Hippocampal formation (tissue), 2 donors: ENCODE measurements around the gene TBX15.

Experiments
- DNase-seq, 2 donors: peaks; one replicate each; lab custom pipeline; 2025; lab: John Stamatoyannopoulos, UW

The TBX15 gene

DNA sequence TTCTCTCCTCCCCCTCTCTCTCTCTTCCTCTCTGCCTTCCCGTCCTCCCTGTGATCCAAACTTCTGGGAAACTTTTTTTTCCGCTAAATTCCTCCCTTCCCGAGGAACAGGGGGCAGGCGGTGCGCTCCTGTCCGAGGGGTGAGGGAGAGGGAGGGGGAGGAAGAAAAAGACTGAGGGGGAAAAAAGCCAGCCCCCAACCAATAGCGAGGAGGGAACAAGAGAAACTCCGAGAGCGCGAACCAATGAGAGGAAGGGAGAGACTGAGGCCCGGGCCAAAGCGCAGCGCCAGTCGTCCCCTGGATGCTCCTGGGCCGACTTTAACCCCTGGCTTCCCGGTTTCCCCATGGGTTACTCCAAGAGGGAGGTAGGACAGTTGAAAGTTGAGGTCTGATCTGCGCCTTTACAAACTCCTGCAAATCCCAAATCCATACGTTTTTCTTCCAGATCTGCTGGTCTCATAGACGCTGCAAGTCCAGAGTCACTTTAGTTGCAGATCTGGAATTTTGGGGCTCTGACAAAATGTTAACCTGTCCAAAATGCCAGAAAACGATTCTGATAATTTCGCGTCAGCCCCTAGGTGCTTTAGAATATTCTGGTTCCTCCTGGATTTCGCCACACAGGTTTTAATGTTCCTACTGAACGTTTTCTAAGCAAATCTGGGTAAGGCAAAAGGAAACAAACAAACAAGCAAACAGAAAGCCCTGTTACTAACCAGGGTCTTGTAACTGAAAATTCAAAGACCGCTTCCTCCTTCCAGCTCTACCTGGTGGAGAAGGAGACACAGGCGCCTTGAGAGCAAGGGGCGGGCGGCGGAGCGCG is at the start of gene TBX15:
Gene TBX15 (minus strand): TSS at position 158 of the 820 bp plus-strand sequence. CDS start 548 bp downstream, outside the sequence.
- no peak for DNase-seq

DNA sequence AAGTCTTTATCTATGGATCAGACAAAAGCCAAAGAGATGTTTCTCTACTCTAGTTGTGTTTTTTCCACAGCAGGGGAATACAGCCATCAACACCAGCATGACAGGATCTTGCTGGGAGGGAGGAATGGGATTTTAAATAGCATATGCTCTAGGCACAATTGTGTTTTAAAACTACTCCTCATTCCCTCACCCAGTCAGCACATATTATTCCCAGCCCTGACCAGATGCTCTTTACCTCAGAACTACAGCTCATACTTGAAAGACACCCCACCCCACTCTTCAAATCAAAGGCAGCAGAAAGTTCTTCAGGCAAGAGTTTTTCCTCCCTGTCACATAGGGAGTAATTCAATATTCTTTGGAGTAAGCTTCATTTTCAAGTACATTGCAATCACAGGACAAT is 46.2 kb upstream of the TBX15 start:
- DNase-seq: no peak

DNA sequence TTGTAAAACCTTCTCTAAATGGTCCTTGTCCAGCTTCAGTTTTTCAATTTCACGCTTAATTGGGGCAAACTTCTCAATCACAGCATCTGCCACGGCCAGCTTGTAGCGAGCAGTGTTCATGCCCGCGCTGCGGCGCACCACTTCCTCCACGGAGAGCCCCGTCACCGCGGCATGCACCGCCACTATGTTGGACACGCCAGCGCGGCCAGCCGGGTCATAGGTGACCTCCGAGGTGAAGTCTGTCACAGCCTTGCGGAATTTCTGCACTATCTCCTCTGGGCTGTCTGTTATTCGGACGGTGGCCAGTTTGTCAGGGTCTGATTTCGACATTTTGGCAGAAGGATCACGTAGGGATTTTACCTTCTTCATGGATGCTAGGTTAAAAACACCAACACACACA is 44.8 kb upstream of the TBX15 start:
- no peak for DNase-seq

DNA sequence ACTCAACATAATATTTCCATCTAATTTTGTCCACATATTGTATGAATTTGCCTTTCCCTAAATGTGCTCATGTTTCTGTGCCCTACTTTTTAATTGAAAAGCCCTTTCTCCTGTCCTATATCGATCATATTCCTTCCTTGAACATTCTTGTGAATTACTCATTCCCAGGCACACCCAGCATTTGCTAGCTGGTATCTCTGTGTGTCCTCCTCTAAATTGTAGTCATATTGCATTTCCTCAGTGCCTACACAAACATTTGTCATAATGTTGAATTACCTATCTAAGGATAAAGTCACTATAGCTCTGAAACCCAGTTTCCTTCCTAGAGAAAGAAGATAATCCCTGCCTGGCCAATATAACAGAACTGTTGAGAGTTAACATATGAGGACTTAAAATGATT is 39.6 kb upstream of the TBX15 start:
- no peak for DNase-seq

DNA sequence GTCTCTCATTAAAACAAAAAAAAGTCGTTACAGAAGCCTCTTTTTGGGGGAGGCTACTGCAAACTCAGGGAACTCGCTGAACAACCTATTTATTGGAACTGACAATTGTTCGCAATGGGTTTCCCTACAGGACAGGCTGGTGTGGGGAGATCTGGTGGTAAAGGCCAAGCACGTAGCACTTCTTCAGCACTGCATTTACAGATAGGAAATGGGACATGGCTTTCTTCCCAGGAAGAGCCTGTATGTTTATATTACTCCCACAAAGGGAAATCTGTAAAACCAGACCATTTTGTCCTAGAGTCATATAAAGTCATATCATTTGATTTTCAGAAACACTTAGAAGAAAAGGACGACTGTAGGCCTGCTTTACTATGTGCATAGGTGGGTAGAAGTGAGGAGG is 38.8 kb upstream of the TBX15 start:
- no peak for DNase-seq

DNA sequence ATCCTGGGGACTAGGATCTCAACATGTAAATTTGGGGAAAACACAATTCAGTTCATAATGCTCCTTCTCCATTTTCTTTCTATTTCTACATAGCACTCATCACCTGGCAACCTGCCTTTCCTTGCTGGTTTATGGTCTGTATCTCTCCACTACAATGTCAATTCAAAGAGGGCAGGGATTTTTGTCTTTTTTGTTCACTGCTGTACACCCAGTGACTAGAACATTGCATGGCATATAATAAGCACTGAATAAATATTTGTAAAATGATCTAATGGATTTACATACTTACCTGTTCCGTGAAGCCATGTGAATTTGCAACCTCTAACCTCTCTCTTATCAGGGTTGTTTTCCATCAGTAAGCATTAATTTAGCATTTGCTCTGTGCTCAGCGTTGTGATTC is 27.4 kb upstream of the TBX15 start:
- DNase-seq: no peak

DNA sequence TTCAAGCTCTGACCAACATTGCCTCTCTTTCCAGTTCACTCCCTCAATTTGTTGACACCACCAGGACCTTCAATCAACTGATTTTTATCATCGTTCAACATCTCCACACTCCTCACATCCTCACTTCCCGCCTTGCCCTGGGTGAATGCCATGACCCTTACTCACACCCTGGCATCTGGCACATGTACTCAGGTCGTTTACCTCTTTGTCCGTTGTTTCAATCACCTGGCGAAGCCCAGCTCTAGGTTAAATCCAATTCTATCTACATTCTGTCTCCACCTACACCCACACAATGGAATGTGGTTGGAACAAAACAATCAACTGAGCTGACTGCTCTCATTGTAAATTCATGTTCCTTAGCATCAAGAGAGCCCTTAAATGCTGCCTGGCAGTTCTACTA is 24.2 kb upstream of the TBX15 start:
- no peak for DNase-seq

DNA sequence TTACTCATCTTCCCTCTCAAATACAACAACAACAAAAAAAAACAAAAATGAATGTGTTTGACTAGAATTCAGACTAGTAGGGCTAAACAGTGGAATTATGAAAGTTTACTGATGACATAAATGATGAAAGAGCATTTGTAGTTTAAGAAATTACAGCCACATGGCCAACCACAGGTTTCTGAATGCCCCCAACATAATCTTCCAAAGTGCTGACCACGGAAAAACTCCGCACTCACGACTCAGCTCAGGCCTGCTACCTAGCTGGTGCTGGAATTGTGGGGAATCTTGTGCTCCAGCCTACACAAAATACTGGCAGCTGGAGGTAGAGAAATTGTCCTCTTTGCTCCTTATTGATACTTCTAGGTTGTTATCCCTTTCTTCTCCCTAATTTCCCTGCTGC is 23.6 kb upstream of the TBX15 start:
- no peak for DNase-seq

DNA sequence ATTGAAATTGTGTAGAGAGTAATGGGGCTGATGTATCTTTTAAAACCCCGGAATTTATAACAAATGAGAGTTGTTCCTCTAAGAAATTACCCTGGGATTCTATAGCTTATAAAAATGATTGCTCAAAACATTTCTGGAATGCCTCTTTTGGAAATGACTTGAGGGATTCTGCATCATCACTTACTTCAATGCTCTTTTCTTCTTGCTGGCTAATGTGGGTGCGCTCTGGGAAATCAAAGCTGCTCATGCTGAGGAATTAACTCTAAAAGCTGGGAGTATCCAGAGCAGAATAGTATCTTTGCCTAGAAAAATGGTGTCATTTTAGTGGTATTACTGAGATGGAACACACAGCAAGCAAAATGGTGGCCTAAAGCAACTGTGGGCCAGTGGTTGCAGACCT is 23.0 kb upstream of the TBX15 start:
- no peak for DNase-seq

DNA sequence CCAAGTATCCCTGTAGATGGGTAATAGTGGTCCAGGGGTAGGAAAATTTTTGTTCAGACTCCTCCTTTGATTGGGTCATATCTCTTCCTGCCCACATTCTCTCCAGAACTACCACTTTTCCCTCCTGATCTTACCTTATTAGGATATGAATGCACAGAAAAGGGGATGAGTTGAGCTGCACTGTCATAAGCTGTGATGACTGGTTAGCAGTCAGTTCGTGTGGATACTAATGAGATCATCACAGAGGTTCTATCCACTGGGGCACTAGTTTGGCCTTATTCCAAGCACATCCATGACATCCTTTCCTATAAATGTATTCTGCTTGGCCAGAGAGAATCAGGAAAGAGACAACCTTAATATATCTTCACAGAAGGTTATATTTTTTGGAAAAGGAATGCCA is 22.1 kb upstream of the TBX15 start:
- DNase-seq: no peak

DNA sequence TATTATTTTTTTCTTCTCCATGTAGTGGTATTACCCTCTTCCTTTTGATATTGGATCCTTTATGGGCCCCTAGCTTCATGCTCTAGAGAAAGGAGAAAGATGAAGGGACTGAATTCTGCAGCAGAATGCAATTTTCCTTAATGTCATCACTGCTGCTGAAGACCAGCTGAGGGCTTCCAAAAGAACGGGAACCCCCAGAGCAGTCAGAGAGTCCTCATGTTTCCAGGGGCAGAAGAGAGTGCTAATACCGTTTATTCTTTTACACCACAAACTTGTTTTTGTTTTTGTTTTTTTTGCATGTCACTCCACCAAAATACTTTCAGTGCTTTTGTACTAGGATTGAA is 21.1 kb upstream of the TBX15 start:
- no peak for DNase-seq

DNA sequence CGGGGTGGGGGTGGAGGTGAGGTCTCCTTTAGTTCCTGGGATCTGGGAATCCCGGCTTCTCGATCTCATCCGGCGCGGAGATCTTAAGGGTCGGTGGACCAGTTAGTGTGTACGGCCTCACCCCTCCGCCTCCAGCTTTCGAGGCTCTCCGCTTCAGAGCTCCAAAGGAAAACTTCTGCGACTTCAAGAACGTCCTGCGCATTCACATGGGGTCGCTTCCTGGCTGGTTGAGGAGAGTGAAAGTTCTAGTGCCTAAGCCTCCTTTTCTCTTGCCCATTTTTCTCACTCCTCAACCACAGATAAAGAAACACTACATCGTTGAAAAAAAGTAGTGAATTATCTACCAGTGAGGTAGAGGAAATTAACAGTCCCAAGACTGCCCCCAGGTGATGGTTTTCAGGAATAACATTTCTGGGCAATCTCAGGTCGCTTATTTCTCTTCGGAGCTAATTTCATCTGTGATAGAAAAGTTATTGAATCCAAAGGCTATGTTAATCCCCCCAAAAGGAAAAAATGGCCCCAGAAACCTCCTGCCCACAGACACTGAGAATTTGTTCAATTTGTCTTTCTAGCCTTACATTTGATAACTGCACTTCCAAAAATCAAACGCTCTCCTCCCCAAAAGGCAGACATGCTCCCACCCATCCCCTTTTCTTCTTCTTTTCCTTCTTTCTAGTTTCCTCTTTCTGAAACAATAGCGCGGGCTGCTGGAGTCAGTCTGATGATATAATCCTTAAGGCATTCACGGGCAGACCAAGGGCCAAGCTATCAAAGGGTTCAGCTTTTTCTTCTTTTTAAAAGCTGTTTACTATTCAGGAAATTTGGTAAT is 20.6 kb upstream of the TBX15 start:
- peak in 1 of 2 donors; percentile 5 for DNase-seq

DNA sequence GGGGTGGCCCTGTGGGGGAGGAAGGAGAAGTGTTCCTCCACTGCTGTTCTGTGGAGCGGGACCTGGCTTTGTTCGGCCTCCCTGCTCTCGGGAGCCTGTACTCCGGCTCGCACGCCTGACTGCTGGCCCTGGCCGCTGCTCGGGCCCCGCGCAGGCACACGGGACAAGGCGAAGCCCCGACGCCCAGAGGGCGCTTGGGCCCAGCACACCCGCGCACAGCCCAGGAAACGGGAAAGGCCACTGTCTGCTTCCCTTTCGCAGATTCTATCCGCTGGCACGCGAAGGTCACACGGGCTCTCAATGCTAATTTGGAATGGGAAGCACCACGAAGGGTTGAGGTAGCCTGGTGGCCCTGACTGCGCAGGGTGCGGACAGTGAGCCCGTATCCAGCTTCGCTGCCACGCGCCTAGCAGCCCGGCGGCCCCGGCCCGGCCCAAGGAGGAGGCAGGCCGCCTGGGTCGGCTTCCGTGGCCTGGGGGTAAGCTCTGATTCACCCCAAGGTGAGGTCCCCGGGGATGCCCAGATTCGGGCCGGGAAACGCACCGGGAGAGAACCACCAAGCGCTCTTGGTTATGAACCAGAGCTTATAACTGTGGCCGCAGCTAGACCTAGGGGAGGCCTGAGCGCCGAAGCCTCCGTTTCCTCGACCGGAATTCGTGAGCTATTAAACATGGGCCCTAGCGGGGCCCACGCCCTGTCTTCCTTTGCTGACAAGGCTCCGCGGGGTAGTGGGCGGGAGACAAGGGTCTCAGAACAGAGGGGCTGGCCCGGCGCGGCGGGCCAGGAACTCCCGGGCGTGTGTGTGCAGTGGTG is 19.7 kb upstream of the TBX15 start:
- no peak for DNase-seq

DNA sequence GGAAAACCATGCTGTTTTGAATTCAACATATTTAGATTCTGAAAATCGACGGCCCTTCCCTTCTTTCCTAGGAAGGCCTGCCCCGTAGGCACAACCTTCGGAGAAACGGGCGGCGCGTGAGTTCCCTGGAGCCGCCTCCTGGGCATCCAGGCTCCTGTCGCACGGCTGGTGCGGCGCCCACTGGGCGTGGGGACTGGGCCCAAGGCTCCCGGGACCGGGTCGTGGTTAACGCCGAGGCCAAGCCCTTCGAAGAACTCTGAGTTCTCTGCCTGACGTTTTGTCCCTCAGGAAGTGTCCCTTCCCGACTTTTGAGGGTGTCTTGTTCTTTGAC is 19.2 kb upstream of the TBX15 start:
- DNase-seq: no peak

DNA sequence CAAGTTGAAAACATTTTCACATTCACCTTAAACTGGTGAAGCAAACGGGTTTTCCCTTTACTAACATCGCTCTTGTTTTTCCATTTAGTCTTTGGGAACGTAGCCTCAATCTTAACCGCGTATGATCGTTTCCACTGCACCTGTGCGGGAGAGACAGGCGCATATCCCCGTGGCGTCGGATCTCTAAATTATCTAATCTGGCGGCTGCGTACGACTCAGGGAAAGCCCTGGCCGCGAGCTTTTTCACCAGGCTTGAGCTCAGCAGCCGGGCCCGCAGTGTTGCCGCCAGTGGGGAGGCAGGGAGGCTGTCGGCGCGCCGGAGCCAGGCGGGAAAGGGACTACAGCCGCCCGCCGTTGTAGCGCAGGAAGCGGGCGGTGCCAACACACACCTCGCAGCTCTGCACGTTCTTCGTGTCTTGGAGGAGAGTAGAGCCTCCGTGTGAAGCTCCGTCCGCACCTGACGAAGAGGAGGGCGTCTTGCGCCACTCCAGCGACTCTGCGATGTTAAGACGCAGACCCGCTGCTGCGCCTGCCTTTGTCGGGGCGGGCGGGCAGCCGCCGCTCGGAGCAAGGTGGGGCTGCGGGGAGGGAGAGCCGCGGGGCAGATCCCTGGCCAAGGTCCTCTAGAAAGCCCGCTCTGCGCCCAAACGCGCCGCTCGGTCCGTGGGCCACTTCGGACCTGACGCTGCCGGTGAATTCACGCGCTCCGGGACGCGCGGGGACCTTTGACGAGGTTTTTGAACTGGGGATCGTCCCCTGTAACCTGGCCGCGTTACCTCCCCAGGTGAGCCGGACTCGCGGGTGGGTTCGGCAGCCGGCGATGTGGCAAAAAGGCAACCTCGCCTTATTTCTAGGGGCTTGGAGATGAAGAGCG is 18.5 kb upstream of the TBX15 start:
- no peak for DNase-seq

DNA sequence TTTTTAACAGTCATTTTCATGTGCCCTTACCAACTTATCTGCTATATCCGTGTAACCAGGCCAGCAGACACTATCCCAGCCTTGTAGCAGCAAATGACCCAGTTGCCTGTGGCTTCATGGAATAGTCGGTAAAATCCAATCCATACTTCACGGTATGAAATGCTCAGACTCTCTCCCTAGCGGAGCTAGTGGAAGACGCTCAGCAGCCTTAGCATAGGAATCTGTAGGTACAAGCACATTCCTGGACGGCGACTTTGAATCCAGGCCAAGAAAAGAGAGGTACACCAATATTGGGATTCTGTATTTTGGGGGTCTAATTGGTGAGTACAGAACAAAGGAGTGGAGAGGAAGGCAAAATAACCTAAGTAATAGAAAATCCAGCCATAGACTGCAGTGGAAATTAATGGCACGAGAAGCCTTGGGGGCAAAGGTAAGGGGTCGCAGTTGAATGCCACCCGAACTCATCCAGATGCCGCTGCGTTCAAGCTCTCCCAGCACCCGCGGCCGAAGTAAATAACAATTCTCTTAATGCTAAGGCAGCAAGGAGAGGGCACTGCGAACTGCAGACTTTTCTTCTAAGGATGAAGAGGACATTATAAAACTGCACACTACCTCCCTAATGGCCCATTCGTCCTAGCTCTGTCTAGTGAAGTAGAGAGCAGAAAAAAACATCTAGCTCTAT is 17.7 kb upstream of the TBX15 start:
- no peak for DNase-seq

DNA sequence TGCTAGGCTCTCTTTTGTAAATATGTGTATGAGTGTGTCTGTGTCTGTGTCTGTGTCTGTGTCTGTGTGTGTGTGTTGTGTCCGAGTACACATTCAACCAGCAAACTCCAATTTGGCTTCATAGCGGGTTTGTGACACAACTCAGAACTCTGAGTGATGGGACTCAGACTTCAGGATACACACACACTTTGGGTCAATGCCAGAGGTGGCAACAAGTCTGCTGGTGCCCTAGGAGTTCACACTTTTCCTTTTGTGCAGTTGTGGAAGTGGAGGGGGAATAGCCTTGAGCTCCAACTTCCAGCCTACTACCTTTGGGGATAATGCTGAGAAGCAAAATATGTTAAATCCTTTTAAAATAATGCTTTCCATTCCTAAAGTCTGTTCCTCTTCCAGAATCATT is 16.6 kb upstream of the TBX15 start:
- no peak for DNase-seq

DNA sequence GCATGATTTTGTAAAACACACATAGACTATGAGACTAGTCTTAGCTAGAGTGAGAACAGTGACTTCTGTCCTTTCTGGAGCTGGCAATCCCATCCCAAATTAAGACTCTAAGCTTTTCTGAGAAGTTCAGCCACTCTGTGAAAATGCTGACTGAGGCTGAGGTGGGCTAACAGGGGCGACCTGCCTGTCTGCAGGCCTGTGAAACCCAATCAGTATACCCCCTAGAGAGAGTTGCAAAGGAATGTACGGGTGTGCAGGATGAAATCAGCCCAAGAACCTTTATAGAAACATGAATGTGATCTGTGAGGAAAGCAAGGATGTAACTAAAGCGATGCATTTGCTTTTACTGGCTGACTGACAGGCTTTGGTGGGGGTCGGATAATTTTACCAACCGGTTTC is 16.0 kb upstream of the TBX15 start:
- DNase-seq: no peak

DNA sequence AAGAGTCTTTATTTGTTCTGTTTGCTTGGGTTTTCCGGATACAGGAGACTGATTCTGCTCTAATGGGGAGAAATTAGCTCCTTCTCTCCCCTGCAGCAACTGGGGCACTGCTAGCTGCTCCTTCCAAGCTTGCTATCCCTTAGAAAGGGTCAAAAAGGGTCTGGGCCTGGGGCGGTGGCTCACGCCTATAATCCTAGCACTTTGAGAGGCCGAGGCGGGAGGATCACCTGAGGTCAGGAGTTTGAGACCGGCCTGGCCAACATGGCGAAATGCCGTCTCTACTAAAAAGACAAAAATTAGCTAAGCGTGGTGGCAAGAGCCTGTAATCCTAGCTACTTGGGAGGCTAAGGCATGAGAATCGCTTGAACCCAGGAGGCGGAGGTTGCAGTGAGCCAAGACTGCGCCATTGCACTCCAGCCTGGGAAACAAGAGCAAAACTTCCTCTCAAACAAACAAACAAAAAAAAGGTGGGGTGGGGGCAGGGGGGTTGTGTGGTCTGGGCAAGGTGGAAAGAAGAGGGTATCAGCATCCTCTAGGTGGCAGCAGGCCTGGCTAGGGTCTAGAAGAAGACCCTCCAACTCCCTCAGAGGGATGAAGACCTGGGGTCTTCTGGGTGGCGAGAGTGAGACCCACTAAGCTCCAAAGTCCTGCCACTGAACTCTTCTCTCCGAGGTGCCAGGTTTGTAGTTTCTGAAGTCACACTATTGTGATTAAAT is 15.4 kb upstream of the TBX15 start:
- DNase-seq: no peak

DNA sequence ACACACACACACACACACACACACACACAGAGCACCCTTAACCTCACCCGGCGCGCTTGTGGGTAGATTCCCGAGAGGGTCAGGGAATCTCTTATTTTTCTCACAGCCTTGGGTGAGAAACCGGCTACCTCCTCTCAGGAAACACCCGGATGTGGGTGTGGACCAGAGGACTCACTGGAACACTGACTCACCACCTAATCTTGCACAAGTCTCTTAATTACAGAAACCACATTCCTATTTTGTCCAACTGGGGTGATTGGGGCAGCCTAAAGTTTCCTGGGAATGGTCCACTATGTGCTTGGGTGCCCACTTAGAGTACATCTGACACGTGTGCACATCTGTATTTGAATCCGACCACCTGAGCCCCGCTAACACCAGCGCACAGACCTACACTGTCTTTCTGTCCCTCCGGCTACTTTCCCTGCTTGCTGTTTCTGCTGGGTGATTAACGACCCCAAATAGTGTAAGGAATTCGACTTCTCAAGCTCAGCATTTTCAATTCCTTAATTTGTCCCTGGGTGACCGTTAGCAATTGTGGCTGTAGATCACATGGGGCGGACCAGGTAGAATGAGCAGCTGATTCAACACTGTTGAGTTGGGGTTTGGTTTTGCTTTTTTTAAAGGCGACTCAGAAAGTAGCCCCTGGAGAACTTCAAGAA is 14.0 kb upstream of the TBX15 start:
- no peak for DNase-seq
